ENCODE data around the gene CCND2.
A peak's percentile ranks its signal among the peaks of the same experiment; 100 is the strongest.

CCND2 gene

GRCh38 chr12:4302881-4303280 is 29.3 kb downstream of the CCND2 start:
- Histone ChIP-seq H3K9me3 (ENCODE audit: insufficient read depth, low read depth, low read length) (peaks cover 2% of the 10 kb centered on the region), H3K79me2 (ENCODE audit: control insufficient read depth, insufficient read depth, low read length, poor library complexity) (no peaks in the 10 kb centered on the region), H2BK12ac (ENCODE audit: low read length) (no peak overlapping the region), H3K4me2 (ENCODE audit: low read length) (no peak overlapping the region), H4K12ac (ENCODE audit: low read depth, low read length) (no peak overlapping the region), H3K4me3 (ENCODE audit: low read depth, low read length) (no peak overlapping the region), H4K8ac (ENCODE audit: low read depth, low read length) (no peak overlapping the region), H3K14ac (ENCODE audit: low read length) (no peak overlapping the region), H3K18ac (ENCODE audit: low read length) (no peak overlapping the region), H2BK5ac (ENCODE audit: low read depth, low read length, poor library complexity) (no peak overlapping the region), H3K4me1 (ENCODE audit: control insufficient read depth in 1 of 2, insufficient read depth in 2 of 2, low read length in 2 of 2) (no peaks in the 10 kb centered on the region), H3K79me1 (ENCODE audit: low read length) (no peaks in the 10 kb centered on the region), H3K4ac (ENCODE audit: low read depth, low read length) (no peak overlapping the region), H3K27me3 (ENCODE audit: insufficient read depth, low read length) (no peaks in the 10 kb centered on the region), H3K9ac (ENCODE audit: low read length) (no peak overlapping the region), H3K23ac (ENCODE audit: low read length) (no peak overlapping the region), H2AK5ac (ENCODE audit: low read length) (no peak overlapping the region), H4K91ac (ENCODE audit: low read depth, low read length) (no peak overlapping the region), H2AFZ (ENCODE audit: insufficient read depth, low read length, poor library complexity) (no peak overlapping the region), H2BK120ac (ENCODE audit: insufficient read depth, low read length, poor library complexity) (no peak overlapping the region), H3K36me3 (ENCODE audit: control insufficient read depth in 1 of 2, insufficient read depth in 2 of 2, low read length in 2 of 2) (peaks cover 33 to 48% of the 10 kb centered on the region in 2 experiments), H3K27ac (ENCODE audit: low read depth, low read length) (no peak overlapping the region)
- whole genome bisulfite sequencing (ENCODE audit: extremely low coverage, insufficient coverage, insufficient read length): no CpG with 5 or more reads among the region's 8 CpGs
- DNase-seq: no peak

DNA sequence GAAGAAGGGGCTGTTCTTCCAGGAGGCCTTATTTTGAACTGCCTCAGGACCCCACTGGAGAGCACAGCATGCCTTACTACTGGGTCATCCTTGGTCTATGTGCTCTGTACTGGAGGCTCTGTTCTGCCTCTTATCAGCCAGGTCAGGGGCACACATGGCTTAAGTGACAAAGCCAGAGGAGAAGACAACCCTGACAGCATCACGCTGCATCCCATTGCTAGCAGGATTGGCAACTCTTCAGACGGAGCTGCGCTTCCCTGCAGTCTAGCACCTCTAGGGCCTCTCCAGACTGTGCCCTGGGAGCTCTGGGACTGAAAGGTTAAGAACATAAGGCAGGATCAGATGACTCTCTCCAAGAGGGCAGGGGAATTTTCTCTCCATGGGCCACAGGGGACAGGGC is 30.2 kb downstream of the CCND2 start:
- Histone ChIP-seq H3K14ac (ENCODE audit: low read length) (no peak overlapping the region), H3K27ac (ENCODE audit: low read depth, low read length) (no peak overlapping the region), H3K9me3 (ENCODE audit: insufficient read depth, low read depth, low read length) (peaks cover 2% of the 10 kb centered on the region), H3K4me2 (ENCODE audit: low read length) (no peak overlapping the region), H3K4ac (ENCODE audit: low read depth, low read length) (no peak overlapping the region), H3K9ac (ENCODE audit: low read length) (no peak overlapping the region), H2BK120ac (ENCODE audit: insufficient read depth, low read length, poor library complexity) (no peak overlapping the region), H3K4me3 (ENCODE audit: low read depth, low read length) (peak overlapping the region; percentile 0), H4K12ac (ENCODE audit: low read depth, low read length) (no peak overlapping the region), H3K36me3 (ENCODE audit: control insufficient read depth in 1 of 2, insufficient read depth in 2 of 2, low read length in 2 of 2) (peaks cover 29 to 42% of the 10 kb centered on the region in 2 experiments), H4K8ac (ENCODE audit: low read depth, low read length) (no peak overlapping the region), H3K18ac (ENCODE audit: low read length) (no peak overlapping the region), H4K91ac (ENCODE audit: low read depth, low read length) (no peak overlapping the region), H2BK5ac (ENCODE audit: low read depth, low read length, poor library complexity) (no peak overlapping the region), H3K23ac (ENCODE audit: low read length) (no peak overlapping the region), H2AFZ (ENCODE audit: insufficient read depth, low read length, poor library complexity) (no peak overlapping the region), H3K79me1 (ENCODE audit: low read length) (peaks cover 6% of the 10 kb centered on the region), H2BK12ac (ENCODE audit: low read length) (no peak overlapping the region), H3K4me1 (ENCODE audit: control insufficient read depth in 1 of 2, insufficient read depth in 2 of 2, low read length in 2 of 2) (peaks cover 5 to 6% of the 10 kb centered on the region in 2 experiments), H3K27me3 (ENCODE audit: insufficient read depth, low read length) (no peaks in the 10 kb centered on the region), H2AK5ac (ENCODE audit: low read length) (no peak overlapping the region), H3K79me2 (ENCODE audit: control insufficient read depth, insufficient read depth, low read length, poor library complexity) (no peaks in the 10 kb centered on the region)
- no CpG with 5 or more reads among the region's 3 CpGs for WGBS (ENCODE audit: extremely low coverage, insufficient coverage, insufficient read length)
- no peak for DNase-seq

- no peak overlapping the region for H3K4me3 ChIP-seq (ENCODE audit: low read depth, low read length)
- H3K4ac ChIP-seq (ENCODE audit: low read depth, low read length): no peak overlapping the region
- no peak overlapping the region for H2AK5ac ChIP-seq (ENCODE audit: low read length)
- peak overlapping the region; percentile 50 for H3K4me2 ChIP-seq (ENCODE audit: low read length)
- H3K23ac ChIP-seq (ENCODE audit: low read length): no peak overlapping the region
- H3K9me3 ChIP-seq (ENCODE audit: insufficient read depth, low read depth, low read length): no peaks in the 10 kb centered on the region
- peaks cover 10% of the 10 kb centered on the region for H3K79me1 ChIP-seq (ENCODE audit: low read length)
- H3K27me3 ChIP-seq (ENCODE audit: insufficient read depth, low read length): no peaks in the 10 kb centered on the region
- peak overlapping the region; percentile 5 for H2BK5ac ChIP-seq (ENCODE audit: low read depth, low read length, poor library complexity)
- H3K4me1 ChIP-seq (ENCODE audit: control insufficient read depth in 1 of 2, insufficient read depth in 2 of 2, low read length in 2 of 2): peaks cover 6 to 9% of the 10 kb centered on the region in 2 experiments
- no peak overlapping the region for H3K18ac ChIP-seq (ENCODE audit: low read length)
- H4K91ac ChIP-seq (ENCODE audit: low read depth, low read length): peak overlapping the region; percentile 23
- H3K79me2 ChIP-seq (ENCODE audit: control insufficient read depth, insufficient read depth, low read length, poor library complexity): no peaks in the 10 kb centered on the region
- peak overlapping the region; percentile 5 for H3K14ac ChIP-seq (ENCODE audit: low read length)
- no peak overlapping the region for H2BK120ac ChIP-seq (ENCODE audit: insufficient read depth, low read length, poor library complexity)
- peak overlapping the region; percentile 12 for H2AFZ ChIP-seq (ENCODE audit: insufficient read depth, low read length, poor library complexity)
- no CpG with 5 or more reads among the region's 25 CpGs for WGBS (ENCODE audit: extremely low coverage, insufficient coverage, insufficient read length)
- peak overlapping the region; percentile 31 for H4K8ac ChIP-seq (ENCODE audit: low read depth, low read length)
- H3K27ac ChIP-seq (ENCODE audit: low read depth, low read length): peak overlapping the region; percentile 76
- H4K12ac ChIP-seq (ENCODE audit: low read depth, low read length): no peak overlapping the region
- no peak overlapping the region for H2BK12ac ChIP-seq (ENCODE audit: low read length)
- DNase-seq: peak; percentile 73 to 80
- H3K36me3 ChIP-seq (ENCODE audit: control insufficient read depth in 1 of 2, insufficient read depth in 2 of 2, low read length in 2 of 2): peaks cover 18% of the 10 kb centered on the region in 2 experiments
- no peak overlapping the region for H3K9ac ChIP-seq (ENCODE audit: low read length)
Measured at GRCh38 chr12:4307593-4308333, 34.2 kb downstream of the CCND2 start.

- Histone ChIP-seq H2AK5ac (ENCODE audit: low read length) (no peak overlapping the region), H3K27ac (ENCODE audit: low read depth, low read length) (peak overlapping the region; percentile 76), H3K36me3 (ENCODE audit: control insufficient read depth in 1 of 2, insufficient read depth in 2 of 2, low read length in 2 of 2) (peaks cover 12 to 14% of the 10 kb centered on the region in 2 experiments), H2BK5ac (ENCODE audit: low read depth, low read length, poor library complexity) (peak overlapping the region; percentile 19), H3K18ac (ENCODE audit: low read length) (no peak overlapping the region), H3K79me1 (ENCODE audit: low read length) (peaks cover 10% of the 10 kb centered on the region), H4K91ac (ENCODE audit: low read depth, low read length) (peak overlapping the region; percentile 60), H3K9me3 (ENCODE audit: insufficient read depth, low read depth, low read length) (no peaks in the 10 kb centered on the region), H3K4me2 (ENCODE audit: low read length) (peak overlapping the region; percentile 18), H4K8ac (ENCODE audit: low read depth, low read length) (peak overlapping the region; percentile 31), H2BK120ac (ENCODE audit: insufficient read depth, low read length, poor library complexity) (no peak overlapping the region), H2AFZ (ENCODE audit: insufficient read depth, low read length, poor library complexity) (peak overlapping the region; percentile 12), H3K79me2 (ENCODE audit: control insufficient read depth, insufficient read depth, low read length, poor library complexity) (no peaks in the 10 kb centered on the region), H3K4me1 (ENCODE audit: control insufficient read depth in 1 of 2, insufficient read depth in 2 of 2, low read length in 2 of 2) (peaks cover 6 to 9% of the 10 kb centered on the region in 2 experiments), H3K14ac (ENCODE audit: low read length) (peak overlapping the region; percentile 16), H3K4me3 (ENCODE audit: low read depth, low read length) (no peak overlapping the region), H2BK12ac (ENCODE audit: low read length) (no peak overlapping the region), H3K4ac (ENCODE audit: low read depth, low read length) (no peak overlapping the region), H3K9ac (ENCODE audit: low read length) (no peak overlapping the region), H3K23ac (ENCODE audit: low read length) (no peak overlapping the region), H3K27me3 (ENCODE audit: insufficient read depth, low read length) (no peaks in the 10 kb centered on the region), H4K12ac (ENCODE audit: low read depth, low read length) (no peak overlapping the region)
- peak in 1 of 2 donors; percentile 49 for DNase-seq
- no CpG with 5 or more reads among the region's 14 CpGs for WGBS (ENCODE audit: extremely low coverage, insufficient coverage, insufficient read length)
Measured at GRCh38 chr12:4308334-4308950, 34.9 kb downstream of the CCND2 start.

Data from trophoblast cell (in vitro differentiated cells and primary cell).